LNCAP (cell line): ENCODE measurements around the gene APOBEC3G.

Source experiments
- CTCF ChIP-seq: fragments of 450-650 bp; IDR thresholded peaks from 2 replicates; pipeline ENCODE4 v1.5.1; 2017; ENCODE audit warnings: mild to moderate bottlenecking

The APOBEC3G gene

GRCh38 chr22:39097098-39098020 is 20.3 kb downstream of the APOBEC3G start, which contains the start of gene APOBEC3H:
Gene APOBEC3H (plus strand): TSS chr22:39097244. CDS start chr22:39100279, 3,035 bp downstream.
- no peak for TF ChIP-seq CTCF

- no peak for TF ChIP-seq CTCF
Measured at GRCh38 chr22:39098026-39098425, 21.0 kb downstream of the APOBEC3G start.

GRCh38 chr22:39098576-39098975 is 21.5 kb downstream of the APOBEC3G start:
- no peak for TF ChIP-seq CTCF

GRCh38 chr22:39101226-39101625 is 24.2 kb downstream of the APOBEC3G start:
- no peak for TF ChIP-seq CTCF

GRCh38 chr22:39103431-39103830 is 26.4 kb downstream of the APOBEC3G start:
- TF ChIP-seq CTCF: no peak

- no peak for TF ChIP-seq CTCF
Measured at GRCh38 chr22:39106326-39106725, 29.3 kb downstream of the APOBEC3G start.

GRCh38 chr22:39108487-39108886 is 31.4 kb downstream of the APOBEC3G start:
- TF ChIP-seq CTCF: no peak
